NB4 (cell line): ENCODE measurements around the gene UCHL1.

Source experiments
- POLR2A ChIP-seq: IDR thresholded peaks from 2 replicates; pipeline ENCODE4 v1.6.1; 2011; ENCODE audit warnings: mild to moderate bottlenecking; ENCODE audit not compliant: insufficient read length; ENCODE audit errors: extremely low read depth
- TF ChIP-seq, protein P1 (sequence below): IDR thresholded peaks from one replicate; pipeline ENCODE4 v1.5.1; 2012; ENCODE audit warnings: low read depth, low read length
- TF ChIP-seq, protein P2 (sequence below): IDR thresholded peaks from 2 replicates; pipeline ENCODE4 v1.6.1; 2011; ENCODE audit warnings: low read depth, low read length

DNA sequence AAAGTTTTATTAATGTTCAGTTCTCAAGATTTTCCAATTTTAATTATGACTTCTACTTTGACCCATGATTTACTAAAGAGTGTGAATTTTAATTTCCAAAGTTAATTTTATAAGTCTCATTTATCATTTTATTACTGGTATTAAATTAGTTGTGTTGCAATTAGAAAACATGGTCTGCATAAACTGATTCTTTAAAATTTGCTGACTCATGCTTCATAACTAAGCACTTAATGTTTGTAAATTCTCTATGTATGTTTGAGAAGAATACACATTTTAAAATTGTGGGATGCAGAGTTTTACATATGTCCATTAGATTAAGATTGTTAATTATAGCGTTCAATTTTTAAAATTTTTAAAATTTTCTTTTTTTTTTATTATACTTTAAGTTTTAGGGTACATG, 20.2 kb upstream of the UCHL1 start:
- TF ChIP-seq, protein P1, sequence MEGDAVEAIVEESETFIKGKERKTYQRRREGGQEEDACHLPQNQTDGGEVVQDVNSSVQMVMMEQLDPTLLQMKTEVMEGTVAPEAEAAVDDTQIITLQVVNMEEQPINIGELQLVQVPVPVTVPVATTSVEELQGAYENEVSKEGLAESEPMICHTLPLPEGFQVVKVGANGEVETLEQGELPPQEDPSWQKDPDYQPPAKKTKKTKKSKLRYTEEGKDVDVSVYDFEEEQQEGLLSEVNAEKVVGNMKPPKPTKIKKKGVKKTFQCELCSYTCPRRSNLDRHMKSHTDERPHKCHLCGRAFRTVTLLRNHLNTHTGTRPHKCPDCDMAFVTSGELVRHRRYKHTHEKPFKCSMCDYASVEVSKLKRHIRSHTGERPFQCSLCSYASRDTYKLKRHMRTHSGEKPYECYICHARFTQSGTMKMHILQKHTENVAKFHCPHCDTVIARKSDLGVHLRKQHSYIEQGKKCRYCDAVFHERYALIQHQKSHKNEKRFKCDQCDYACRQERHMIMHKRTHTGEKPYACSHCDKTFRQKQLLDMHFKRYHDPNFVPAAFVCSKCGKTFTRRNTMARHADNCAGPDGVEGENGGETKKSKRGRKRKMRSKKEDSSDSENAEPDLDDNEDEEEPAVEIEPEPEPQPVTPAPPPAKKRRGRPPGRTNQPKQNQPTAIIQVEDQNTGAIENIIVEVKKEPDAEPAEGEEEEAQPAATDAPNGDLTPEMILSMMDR: no peak
- TF ChIP-seq POLR2A: no peak
- TF ChIP-seq, protein P2, sequence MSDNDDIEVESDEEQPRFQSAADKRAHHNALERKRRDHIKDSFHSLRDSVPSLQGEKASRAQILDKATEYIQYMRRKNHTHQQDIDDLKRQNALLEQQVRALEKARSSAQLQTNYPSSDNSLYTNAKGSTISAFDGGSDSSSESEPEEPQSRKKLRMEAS: no peak
